OCI-LY7 (cell line): ENCODE measurements around the gene SIRPB1.

Source experiments
- EZH2phosphoT487 ChIP-seq: fragments of 200-600 bp; sonication (generic); IDR thresholded peaks from 2 replicates; pipeline ENCODE4 v1.6.1; 2018; ENCODE audit warnings: low read depth, borderline replicate concordance, mild to moderate bottlenecking, mixed run types, antibody characterized with exemption, low read length, moderate library complexity, mixed read lengths
- TF ChIP-seq, protein P1 (sequence below): fragments of 200-600 bp; sonication (generic); conservative IDR thresholded peaks from 2 replicates; pipeline ENCODE4 v1.5.1; 2014; ENCODE audit warnings: mild to moderate bottlenecking, antibody characterized with exemption, low read length, moderate library complexity, mixed read lengths

DNA sequence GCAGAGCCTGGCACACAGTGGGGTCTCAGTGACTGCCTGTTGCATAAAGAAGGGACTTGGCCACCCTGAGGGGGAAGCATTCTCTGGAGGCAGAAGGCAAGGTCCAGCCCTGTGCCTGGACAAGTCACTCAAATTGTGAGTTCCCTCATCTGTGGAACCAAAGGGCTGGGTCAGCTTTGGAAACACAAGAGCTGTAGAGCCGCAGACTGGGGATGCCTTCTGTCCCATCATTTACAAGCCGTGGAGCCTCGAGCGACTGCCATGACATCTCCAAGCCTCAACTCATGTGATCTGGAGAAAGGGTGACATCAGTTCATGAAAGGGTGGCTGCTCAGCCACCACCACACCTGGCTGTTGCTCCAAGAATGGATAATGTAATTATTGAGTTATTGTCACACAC lies 41.9 kb downstream of the SIRPB1 start:
- TF ChIP-seq, protein P1, sequence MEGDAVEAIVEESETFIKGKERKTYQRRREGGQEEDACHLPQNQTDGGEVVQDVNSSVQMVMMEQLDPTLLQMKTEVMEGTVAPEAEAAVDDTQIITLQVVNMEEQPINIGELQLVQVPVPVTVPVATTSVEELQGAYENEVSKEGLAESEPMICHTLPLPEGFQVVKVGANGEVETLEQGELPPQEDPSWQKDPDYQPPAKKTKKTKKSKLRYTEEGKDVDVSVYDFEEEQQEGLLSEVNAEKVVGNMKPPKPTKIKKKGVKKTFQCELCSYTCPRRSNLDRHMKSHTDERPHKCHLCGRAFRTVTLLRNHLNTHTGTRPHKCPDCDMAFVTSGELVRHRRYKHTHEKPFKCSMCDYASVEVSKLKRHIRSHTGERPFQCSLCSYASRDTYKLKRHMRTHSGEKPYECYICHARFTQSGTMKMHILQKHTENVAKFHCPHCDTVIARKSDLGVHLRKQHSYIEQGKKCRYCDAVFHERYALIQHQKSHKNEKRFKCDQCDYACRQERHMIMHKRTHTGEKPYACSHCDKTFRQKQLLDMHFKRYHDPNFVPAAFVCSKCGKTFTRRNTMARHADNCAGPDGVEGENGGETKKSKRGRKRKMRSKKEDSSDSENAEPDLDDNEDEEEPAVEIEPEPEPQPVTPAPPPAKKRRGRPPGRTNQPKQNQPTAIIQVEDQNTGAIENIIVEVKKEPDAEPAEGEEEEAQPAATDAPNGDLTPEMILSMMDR = no peak
- no peak for TF ChIP-seq EZH2phosphoT487
